Activated CD4-positive, alpha-beta T cell treated with anti-CD3 and anti-CD28 coated beads, Interleukin-2, amount 10 ng/mL, durations not matched to agents 24 days and 14 days (primary cell): ENCODE results near the gene IL18RAP. TPM values are rescaled to one million over a fixed set of nuclear protein-coding genes. Genes with fewer than 3 reads are reported as not detected.
A peak's percentile ranks its signal among the peaks of the same experiment; 100 is the strongest.

Experiments
- DNase-seq: peaks from one replicate; pipeline ENCODE4 v3.0.0; 2022
- H3K27ac Mint-ChIP-seq: one replicate; pipeline ENCODE4 v1.8.0; 2022; ENCODE audit warnings: mild to moderate bottlenecking, mixed read lengths
- H3K27me3 Mint-ChIP-seq: one replicate; pipeline ENCODE4 v1.8.0; 2022; ENCODE audit warnings: mixed read lengths
- H3K36me3 Mint-ChIP-seq: one replicate; pipeline ENCODE4 v1.8.0; 2022; ENCODE audit warnings: low read depth, mild to moderate bottlenecking, mixed read lengths
- H3K4me1 Mint-ChIP-seq: one replicate; pipeline ENCODE4 v1.8.0; 2021; ENCODE audit warnings: mixed read lengths
- H3K4me3 Mint-ChIP-seq: one replicate; pipeline ENCODE4 v1.8.0; 2022; ENCODE audit warnings: mild to moderate bottlenecking, moderate library complexity, mixed read lengths
- H3K9me3 Mint-ChIP-seq: one replicate; pipeline ENCODE4 v1.8.0; 2021; ENCODE audit warnings: mixed read lengths
- intact Hi-C: fragments of 100-400 bp; cut with micrococcal nuclease; formaldehyde crosslinking; loops from one replicate; pipeline ENCODE4 v1.15.1; 2023
- total RNA-seq: library from RNA; stranded (reverse); gene quantifications from 2 replicates; pipeline ENCODE4 v1.2.3, GENCODE V29; 2022

IL18RAP gene
- total RNA-seq, 1 donor from 2014 or later, result 16.9 TPM

GRCh38 chr2:102451968-102452367 is 29.0 kb downstream of the IL18RAP start:
- Mint-ChIP-seq H3K9me3 (no peaks in the 10 kb centered on the region), H3K4me1 (peaks cover 21% of the 10 kb centered on the region), H3K27me3 (peaks cover 3% of the 10 kb centered on the region), H3K36me3 (peaks cover 33% of the 10 kb centered on the region), H3K4me3 (no peak overlapping the region), H3K27ac (no peak overlapping the region)
- intact Hi-C loops, result no loop called here
- DNase-seq, result peak; percentile 34

- peaks cover 25% of the 10 kb centered on the region for H3K36me3 Mint-ChIP-seq
Observed at GRCh38 chr2:102453501-102453900, 30.5 kb downstream of the IL18RAP start.

GRCh38 chr2:102455061-102455670 is 32.2 kb downstream of the IL18RAP start:
- intact Hi-C loops, result no loop called here
- H3K4me3 Mint-ChIP-seq, result no peak overlapping the region
- DNase-seq, result peak; percentile 50
- peaks cover 19% of the 10 kb centered on the region for H3K4me1 Mint-ChIP-seq
- no peaks in the 10 kb centered on the region for H3K9me3 Mint-ChIP-seq
- peaks cover 24% of the 10 kb centered on the region for H3K36me3 Mint-ChIP-seq
- peaks cover 10% of the 10 kb centered on the region for H3K27me3 Mint-ChIP-seq
- no peak overlapping the region for H3K27ac Mint-ChIP-seq

More at GRCh38 chr2:102453501-102453900, 30.5 kb downstream of the IL18RAP start:
- intact Hi-C loops, result no loop called here
- H3K27me3 Mint-ChIP-seq, result peaks cover 3% of the 10 kb centered on the region
- H3K4me1 Mint-ChIP-seq, result peaks cover 21% of the 10 kb centered on the region
- H3K9me3 Mint-ChIP-seq, result no peaks in the 10 kb centered on the region
- H3K27ac Mint-ChIP-seq, result no peak overlapping the region
- DNase-seq, result peak; percentile 47
- no peak overlapping the region for H3K4me3 Mint-ChIP-seq

GRCh38 chr2:102460467-102460866 is 37.5 kb downstream of the IL18RAP start:
- DNase-seq, result peak; percentile 14
- Mint-ChIP-seq H3K27ac (no peak overlapping the region), H3K27me3 (peaks cover 37% of the 10 kb centered on the region), H3K4me3 (no peak overlapping the region), H3K36me3 (no peaks in the 10 kb centered on the region), H3K9me3 (no peaks in the 10 kb centered on the region), H3K4me1 (no peaks in the 10 kb centered on the region)
- intact Hi-C loops, result no loop called here

GRCh38 chr2:102461188-102461587 is 38.2 kb downstream of the IL18RAP start:
- Mint-ChIP-seq H3K4me3 (no peak overlapping the region), H3K4me1 (no peaks in the 10 kb centered on the region), H3K27me3 (peaks cover 37% of the 10 kb centered on the region), H3K36me3 (no peaks in the 10 kb centered on the region), H3K9me3 (no peaks in the 10 kb centered on the region), H3K27ac (no peak overlapping the region)
- DNase-seq, result peak; percentile 49
- intact Hi-C loops, result no loop called here

GRCh38 chr2:102463160-102463559 is 40.2 kb downstream of the IL18RAP start:
- H3K4me1 Mint-ChIP-seq, result no peaks in the 10 kb centered on the region
- H3K36me3 Mint-ChIP-seq, result no peaks in the 10 kb centered on the region
- H3K27me3 Mint-ChIP-seq, result peaks cover 42% of the 10 kb centered on the region
- no peak overlapping the region for H3K4me3 Mint-ChIP-seq
- no peaks in the 10 kb centered on the region for H3K9me3 Mint-ChIP-seq
- peak; percentile 37 for DNase-seq
- intact Hi-C loops, result no loop called here
- H3K27ac Mint-ChIP-seq, result no peak overlapping the region

GRCh38 chr2:102470168-102470567 is 47.2 kb downstream of the IL18RAP start:
- Mint-ChIP-seq H3K36me3 (no peaks in the 10 kb centered on the region), H3K4me3 (no peak overlapping the region), H3K9me3 (no peaks in the 10 kb centered on the region), H3K27me3 (peaks cover 42% of the 10 kb centered on the region), H3K4me1 (no peaks in the 10 kb centered on the region), H3K27ac (no peak overlapping the region)
- peak; percentile 27 for DNase-seq
- intact Hi-C loops, result loop anchor here (1.0 to 10.0 kb wide), 3 partner anchors 146 to 335 kb away; no protein-coding TSS in a partner anchor

- no peaks in the 10 kb centered on the region for H3K4me1 Mint-ChIP-seq
Observed at GRCh38 chr2:102473020-102473419, 50.1 kb downstream of the IL18RAP start, which contains the start of gene SLC9A4. Gene SLC9A4 (plus strand): TSS chr2:102473226. CDS start chr2:102473760, 534 bp downstream.

GRCh38 chr2:102473631-102474030 is 50.7 kb downstream of the IL18RAP start:
- peaks cover 45% of the 10 kb centered on the region for H3K27me3 Mint-ChIP-seq
- H3K27ac Mint-ChIP-seq, result no peak overlapping the region
- no peaks in the 10 kb centered on the region for H3K36me3 Mint-ChIP-seq
- no peak overlapping the region for H3K4me3 Mint-ChIP-seq
- peak; percentile 46 for DNase-seq
- H3K4me1 Mint-ChIP-seq, result no peaks in the 10 kb centered on the region
- intact Hi-C loops, result loop anchor here (2.0 to 10.0 kb wide), 3 partner anchors 119 to 331 kb away; no protein-coding TSS in a partner anchor
- H3K9me3 Mint-ChIP-seq, result no peaks in the 10 kb centered on the region

More at GRCh38 chr2:102473020-102473419, 50.1 kb downstream of the IL18RAP start, which contains the start of gene SLC9A4:
- H3K27me3 Mint-ChIP-seq, result peaks cover 47% of the 10 kb centered on the region
- intact Hi-C loops, result loop anchor here (2.0 to 10.0 kb wide), 3 partner anchors 120 to 332 kb away; no protein-coding TSS in a partner anchor
- no peaks in the 10 kb centered on the region for H3K36me3 Mint-ChIP-seq
- no peak within 1 kb of the TSS for H3K4me3 Mint-ChIP-seq
- DNase-seq, result peak; percentile 85
- no peaks in the 10 kb centered on the region for H3K9me3 Mint-ChIP-seq
- H3K27ac Mint-ChIP-seq, result no peak within 1 kb of the TSS

GRCh38 chr2:102474785-102475184 is 51.8 kb downstream of the IL18RAP start:
- no peak overlapping the region for H3K27ac Mint-ChIP-seq
- H3K27me3 Mint-ChIP-seq, result peaks cover 43% of the 10 kb centered on the region
- no peaks in the 10 kb centered on the region for H3K9me3 Mint-ChIP-seq

GRCh38 chr2:102478686-102479470 is 55.9 kb downstream of the IL18RAP start:
- no peak overlapping the region for H3K27ac Mint-ChIP-seq
- no peak overlapping the region for H3K4me3 Mint-ChIP-seq
- H3K4me1 Mint-ChIP-seq, result no peaks in the 10 kb centered on the region
- DNase-seq, result peak; percentile 42
- peaks cover 29% of the 10 kb centered on the region for H3K27me3 Mint-ChIP-seq
- no peaks in the 10 kb centered on the region for H3K9me3 Mint-ChIP-seq
- H3K36me3 Mint-ChIP-seq, result no peaks in the 10 kb centered on the region
- intact Hi-C loops, result loop anchor here (10.0 kb wide), 1 partner anchor 326 kb away; no protein-coding TSS in a partner anchor

More at GRCh38 chr2:102474785-102475184, 51.8 kb downstream of the IL18RAP start:
- intact Hi-C loops, result loop anchor here (5.0 to 10.0 kb wide), 2 partner anchors 228 to 330 kb away; no protein-coding TSS in a partner anchor
- H3K36me3 Mint-ChIP-seq, result no peaks in the 10 kb centered on the region
- DNase-seq, result peak; percentile 22
- H3K4me3 Mint-ChIP-seq, result no peak overlapping the region
- no peaks in the 10 kb centered on the region for H3K4me1 Mint-ChIP-seq

- intact Hi-C loops, result no loop called here
- Mint-ChIP-seq H3K4me1 (no peaks in the 10 kb centered on the region), H3K9me3 (no peaks in the 10 kb centered on the region), H3K36me3 (no peaks in the 10 kb centered on the region), H3K27me3 (peaks cover 24% of the 10 kb centered on the region), H3K4me3 (no peak overlapping the region), H3K27ac (no peak overlapping the region)
- DNase-seq, result peak; percentile 51
Observed at GRCh38 chr2:102480285-102481195, 57.6 kb downstream of the IL18RAP start.

- no peaks in the 10 kb centered on the region for H3K4me1 Mint-ChIP-seq
- H3K9me3 Mint-ChIP-seq, result no peaks in the 10 kb centered on the region
- no peak overlapping the region for H3K27ac Mint-ChIP-seq
- peaks cover 24% of the 10 kb centered on the region for H3K27me3 Mint-ChIP-seq
- no peaks in the 10 kb centered on the region for H3K36me3 Mint-ChIP-seq
- H3K4me3 Mint-ChIP-seq, result no peak overlapping the region
- peak; percentile 43 for DNase-seq
- intact Hi-C loops, result no loop called here
Observed at GRCh38 chr2:102481931-102482330, 59.0 kb downstream of the IL18RAP start.
